GM18517 (cell line): Measurements from ENCODE around the gene GATB.

ENCODE experiments used
- ATAC-seq: cut with Tn5 transposase; IDR thresholded peaks from one replicate; pipeline ENCODE4 v1.9.1; 2021; ENCODE audit warnings: mild to moderate bottlenecking, moderate library complexity; ENCODE audit not compliant: unreplicated experiment

The GATB gene

GRCh38 chr4:151703401-151703800, 57.4 kb downstream of the GATB start:
- no peak for ATAC-seq

DNA sequence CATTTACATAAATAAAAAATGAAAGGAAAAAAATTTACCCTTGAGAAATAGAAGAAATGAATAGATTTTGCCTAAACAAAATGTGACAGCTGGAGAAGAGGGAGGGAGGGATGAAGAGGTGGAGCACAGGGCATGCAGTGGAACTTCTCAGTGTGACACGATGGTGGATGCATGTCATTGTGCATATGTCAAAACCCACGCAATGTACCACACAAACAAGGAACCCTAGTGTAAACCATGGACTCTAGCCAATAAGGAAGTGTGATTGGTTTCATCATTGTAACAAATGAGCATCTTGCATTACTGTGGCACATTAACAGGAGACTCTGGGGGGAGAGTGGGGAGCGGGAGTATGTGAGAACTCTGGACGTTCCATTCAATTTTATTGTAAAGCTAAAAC, 58.6 kb downstream of the GATB start:
- no peak for ATAC-seq

GRCh38 chr4:151700566-151701316, 60.1 kb downstream of the GATB start:
- ATAC-seq, result no peak

GRCh38 chr4:151698213-151698612, 62.6 kb downstream of the GATB start:
- no peak for ATAC-seq

- ATAC-seq, result no peak
These were observed 65.7 kb downstream of the GATB start for GRCh38 chr4:151694961-151695720.

GRCh38 chr4:151692821-151693673, 67.8 kb downstream of the GATB start:
- ATAC-seq, result no peak

- ATAC-seq, result no peak
These were observed 68.4 kb downstream of the GATB start for GRCh38 chr4:151692443-151692782.

DNA sequence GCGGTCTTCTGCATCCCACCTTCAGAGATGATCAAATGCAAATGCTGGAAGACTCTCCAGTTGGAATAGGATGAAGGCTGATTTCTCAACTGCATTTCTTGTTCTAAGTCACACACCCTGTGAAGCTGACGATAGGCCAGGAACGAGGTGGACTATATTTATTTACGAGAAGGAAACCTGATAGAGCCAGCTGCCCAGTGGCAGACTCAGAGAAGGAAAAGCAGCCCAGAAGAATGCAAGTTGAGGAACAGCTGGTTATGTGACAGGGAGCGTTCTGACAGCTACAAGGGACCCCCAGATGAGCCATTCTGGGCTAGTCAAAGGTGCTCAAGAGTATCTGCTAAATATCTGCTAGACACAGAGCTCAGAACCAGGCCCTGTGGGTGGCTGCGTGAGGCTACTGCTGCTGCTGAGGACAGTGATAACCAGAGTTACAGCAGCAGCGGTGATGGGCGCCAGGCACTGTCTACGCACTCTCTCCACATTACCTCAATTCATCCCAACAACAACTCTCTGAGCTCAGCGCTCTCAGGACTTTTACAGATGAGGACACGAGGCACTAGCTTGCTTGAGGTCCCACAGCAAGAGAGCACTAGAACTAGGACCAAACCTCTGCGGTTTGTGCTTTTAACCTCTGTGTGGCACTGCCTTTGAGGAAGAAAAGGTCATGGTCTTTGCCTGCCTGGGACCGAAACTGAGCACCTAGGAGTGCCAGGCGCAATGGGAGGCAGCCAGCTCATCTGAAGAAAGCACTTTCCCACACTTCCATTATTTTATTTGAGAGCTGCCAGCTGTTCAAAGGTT, 69.0 kb downstream of the GATB start:
- no peak for ATAC-seq

DNA sequence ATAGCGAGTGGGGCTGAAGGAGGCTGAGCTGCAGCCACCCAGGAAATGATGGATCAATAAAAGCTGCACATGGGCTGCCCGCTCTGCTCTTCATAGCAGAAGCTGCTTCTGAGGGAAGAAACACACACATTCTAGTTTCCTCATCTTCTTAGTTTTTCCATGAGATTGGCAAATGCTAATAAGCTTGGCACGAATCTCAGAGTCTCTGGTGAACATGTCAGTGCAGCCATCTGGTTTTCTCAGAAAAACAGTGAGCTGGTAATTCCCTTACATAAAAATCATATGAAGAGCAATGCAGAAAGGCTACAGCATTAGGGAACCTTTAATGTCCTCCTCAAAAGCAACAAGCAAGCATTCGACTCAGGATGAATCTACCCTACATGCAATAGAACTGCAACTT, 69.9 kb downstream of the GATB start:
- no peak for ATAC-seq

DNA sequence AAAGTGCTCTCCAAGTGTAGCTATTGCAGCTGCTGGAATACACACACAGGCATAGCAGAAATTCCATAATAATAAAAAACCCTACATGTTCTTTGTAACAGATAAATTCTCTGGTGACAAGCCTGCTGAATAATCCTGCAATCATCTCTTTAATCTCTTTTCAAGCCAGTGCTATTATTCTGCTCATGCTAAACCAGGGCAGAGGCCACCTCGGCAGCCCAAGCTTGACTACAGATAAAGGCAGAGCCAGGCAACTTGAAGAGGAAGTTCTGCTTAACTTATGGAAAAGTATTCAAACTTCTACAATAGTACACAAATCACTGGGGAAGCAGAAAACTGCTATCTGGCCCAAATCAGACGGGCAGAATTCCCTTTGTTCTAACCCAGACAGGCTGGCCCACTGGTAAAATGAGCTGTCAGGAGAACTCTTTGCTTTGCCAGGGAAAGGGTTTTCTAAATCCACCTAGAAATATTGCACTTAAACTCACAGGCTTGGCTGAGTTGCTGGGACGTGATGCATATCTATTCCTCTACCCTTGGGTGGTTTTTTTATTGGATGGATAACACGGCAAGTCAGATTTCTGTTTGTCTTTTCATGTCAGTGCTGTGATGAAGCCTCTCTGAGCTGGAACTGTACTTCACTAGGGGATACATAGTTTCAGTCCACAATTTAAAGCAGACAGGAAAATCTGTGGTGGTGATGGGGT, 70.5 kb downstream of the GATB start:
- ATAC-seq, result no peak

GRCh38 chr4:151689211-151689991, 71.4 kb downstream of the GATB start:
- no peak for ATAC-seq

- no peak for ATAC-seq
These were observed 72.1 kb downstream of the GATB start for GRCh38 chr4:151688785-151689043.

DNA sequence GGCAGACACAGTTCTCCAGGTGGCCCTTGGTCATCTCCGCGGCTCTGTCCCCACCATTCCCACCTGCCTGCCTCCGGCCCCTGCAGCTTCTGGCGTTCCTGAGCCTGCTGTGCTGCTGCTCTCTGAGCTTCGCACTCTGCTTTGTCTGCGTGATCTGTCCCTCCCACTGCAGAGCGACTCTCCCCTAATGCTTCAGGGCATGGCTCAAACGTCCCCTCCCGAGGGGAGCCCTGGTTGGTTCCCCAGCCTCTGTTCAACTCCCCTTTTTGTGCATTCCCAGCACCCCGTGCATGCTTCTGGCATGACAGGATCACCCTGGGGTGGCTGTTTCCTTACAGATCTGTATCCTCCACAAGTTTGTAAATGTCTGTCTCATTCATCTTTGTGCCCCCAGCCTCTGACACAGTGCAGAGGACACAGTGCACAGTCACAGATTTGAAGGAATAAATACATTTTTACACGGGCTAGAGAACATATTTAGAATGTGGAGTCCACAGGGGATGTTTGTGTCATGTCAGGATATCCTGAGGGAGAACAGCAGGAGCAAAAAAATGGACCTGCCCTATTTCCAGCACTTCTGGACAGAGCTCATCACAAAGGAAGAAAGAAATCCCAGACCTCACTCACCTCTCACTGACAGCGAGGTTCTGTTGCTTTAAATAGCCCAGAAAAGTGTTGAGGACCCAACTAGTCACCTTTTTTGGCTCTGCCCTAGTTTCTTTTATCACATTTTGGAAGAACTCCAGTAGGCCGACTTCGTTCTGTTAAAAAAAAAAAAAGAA, 72.6 kb downstream of the GATB start:
- no peak for ATAC-seq

DNA sequence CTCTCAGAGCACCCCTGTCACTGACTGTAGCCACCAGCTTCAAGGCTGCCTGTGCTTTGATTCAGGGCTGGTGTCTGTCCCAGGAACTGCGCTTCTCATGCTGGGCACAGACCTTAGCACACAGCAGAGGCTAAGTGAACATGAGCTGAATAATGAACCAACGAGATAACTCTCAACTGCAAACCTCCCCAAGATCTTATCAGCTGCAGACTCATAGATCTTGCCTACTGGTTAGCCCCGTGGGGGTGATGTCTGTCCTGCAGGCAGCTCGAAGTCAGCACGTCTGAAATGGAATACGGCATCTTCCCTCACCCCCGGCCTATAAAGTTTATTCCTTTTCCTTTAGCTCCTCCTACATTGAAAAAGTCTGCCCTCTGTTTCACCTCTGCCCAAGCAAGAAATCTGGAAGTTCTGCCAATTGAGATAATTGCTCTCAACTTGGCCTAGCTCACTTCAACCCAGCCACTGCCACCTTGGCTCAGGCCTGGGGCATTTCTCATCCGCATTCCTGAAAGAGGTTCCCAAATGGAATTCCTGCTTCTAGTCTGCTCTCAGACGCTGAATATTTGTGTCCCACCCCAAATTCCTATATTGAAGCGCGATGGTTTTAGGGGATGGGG, 73.7 kb downstream of the GATB start:
- ATAC-seq, result no peak

DNA sequence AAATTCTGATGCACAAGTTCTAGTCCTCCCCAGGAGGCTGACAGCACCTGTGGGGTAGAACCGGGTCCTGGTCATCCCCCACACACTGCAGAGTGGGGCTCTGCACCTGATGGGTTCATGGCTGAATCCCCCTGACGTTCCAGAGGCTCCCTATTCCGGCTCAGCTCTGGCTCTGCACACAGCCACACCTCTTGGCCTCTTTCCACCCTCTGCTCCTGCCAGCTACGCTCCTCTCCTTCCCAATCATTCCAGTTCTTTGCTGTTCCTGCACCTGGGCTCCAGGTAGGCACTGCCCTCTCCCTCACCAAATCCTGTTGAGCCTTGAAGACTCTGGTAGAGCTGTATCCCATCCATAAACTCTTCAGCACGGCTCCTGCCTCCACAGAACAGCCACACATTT, 75.5 kb downstream of the GATB start:
- ATAC-seq, result no peak

DNA sequence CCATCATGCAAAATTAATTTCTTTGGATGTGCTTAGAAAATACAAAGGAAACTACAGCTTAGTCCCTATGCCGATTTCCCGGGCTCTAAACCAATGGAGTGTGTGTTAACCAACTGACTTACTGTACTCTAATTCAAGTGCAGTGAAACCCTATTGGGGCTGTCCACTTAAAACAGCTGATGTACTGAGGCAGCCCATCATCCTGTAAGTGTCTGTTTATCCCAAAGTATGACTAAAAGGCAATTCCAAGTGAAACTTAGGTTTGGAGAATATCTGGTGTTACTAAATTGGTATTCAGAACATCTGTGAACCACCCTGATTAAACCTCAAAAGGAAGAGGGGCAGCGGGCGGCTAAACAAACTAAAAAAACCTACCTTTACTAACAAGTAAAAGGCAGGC, 79.7 kb downstream of the GATB start:
- no peak for ATAC-seq

DNA sequence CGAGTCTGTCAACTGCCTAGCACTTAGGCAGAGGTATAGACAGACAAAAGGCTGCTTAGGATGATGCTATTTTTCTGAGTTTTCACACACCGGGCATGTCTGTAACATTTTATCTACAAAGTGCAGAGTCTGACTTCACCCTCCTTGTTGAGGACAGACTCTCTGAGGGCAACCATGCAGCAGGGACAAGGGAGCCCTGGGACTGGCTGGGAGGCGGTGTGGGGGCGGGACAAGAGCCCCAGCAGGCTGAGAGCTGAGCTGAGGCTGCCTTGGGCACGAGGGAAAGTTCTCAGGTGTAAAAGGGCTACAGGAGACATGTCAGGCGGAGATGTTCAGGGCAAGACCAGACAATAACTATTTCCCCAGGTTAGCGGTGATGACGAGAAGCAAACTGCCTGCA, 81.6 kb downstream of the GATB start:
- no peak for ATAC-seq

DNA sequence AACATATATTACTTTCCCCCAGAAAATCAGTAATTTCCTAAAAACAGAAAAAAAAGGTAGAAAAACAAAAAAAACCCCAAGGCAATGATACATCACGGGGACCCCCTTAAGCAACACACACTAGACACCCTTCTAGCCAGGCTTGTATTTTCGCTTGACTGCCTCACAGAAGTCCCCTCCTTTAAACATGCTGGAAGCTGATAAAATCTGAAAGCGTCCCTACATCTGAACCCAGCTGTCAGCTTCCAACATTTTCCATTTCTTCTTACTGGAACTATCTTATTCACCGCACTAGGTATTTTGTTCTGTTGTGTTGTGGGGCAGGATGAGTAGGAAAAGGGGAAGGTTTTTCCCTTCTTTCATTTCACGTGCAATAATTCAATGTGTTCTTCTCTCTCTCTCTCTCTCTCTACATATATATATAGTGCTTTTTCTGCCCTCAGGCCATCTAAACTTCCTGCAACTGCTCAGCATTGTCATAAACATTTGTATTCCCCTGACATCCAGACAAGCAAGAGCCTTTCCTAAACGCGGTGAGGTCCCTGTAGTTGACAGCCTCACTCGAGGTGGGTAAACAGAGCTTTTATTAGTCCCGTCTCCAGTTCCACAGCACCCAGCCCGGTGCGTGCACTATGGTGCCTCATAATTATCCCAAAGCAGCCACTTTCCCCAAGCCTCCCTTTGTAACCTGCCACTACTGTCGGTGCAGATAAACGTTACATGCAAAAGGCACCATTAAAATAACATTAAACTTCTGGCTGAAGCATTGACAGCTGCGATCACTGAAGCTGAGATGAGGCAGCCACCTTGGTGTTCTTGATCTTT, 82.5 kb downstream of the GATB start:
- no peak for ATAC-seq
